Mesodermal cell (in vitro differentiated cells): ENCODE data around the gene FAM3B.

Source experiments
- H3K27ac ChIP-seq: 2 replicates; pipeline ENCODE4 v1.7.0; 2013; ENCODE audit warnings: mild to moderate bottlenecking, low read depth, low read length, moderate library complexity; ENCODE audit not compliant: severe bottlenecking
- H3K36me3 ChIP-seq: 2 replicates; pipeline ENCODE4 v1.7.1; 2013; ENCODE audit warnings: mild to moderate bottlenecking, low read length, moderate library complexity; ENCODE audit not compliant: control insufficient read depth, insufficient read depth
- H3K4me1 ChIP-seq: one replicate; pipeline ENCODE4 v1.7.1; 2013; ENCODE audit warnings: mild to moderate bottlenecking, low read length; ENCODE audit not compliant: insufficient read depth, control insufficient read depth, poor library complexity, severe bottlenecking
- H3K4me3 ChIP-seq: 2 replicates; pipeline ENCODE4 v1.7.0; 2013; ENCODE audit warnings: low read length, control low read depth, mild to moderate bottlenecking; ENCODE audit not compliant: insufficient read depth, poor library complexity, severe bottlenecking; ENCODE audit errors: extremely low read depth
- H3K9me3 ChIP-seq: 2 replicates; pipeline ENCODE4 v1.7.1; 2013; ENCODE audit warnings: mild to moderate bottlenecking, low read length, moderate library complexity; ENCODE audit not compliant: control insufficient read depth
- WGBS, 2 experiments: methylation state at CpG; one replicate each; pipeline ENCODE4 v1.1.5; 2013; ENCODE audit warnings: missing lambda C conversion rate in 2 of 2; ENCODE audit not compliant: insufficient coverage in 2 of 2; 5-methylcytosine and 5-hydroxymethylcytosine counted together

Gene FAM3B

GRCh38 chr21:41387042-41387819 is 70.6 kb downstream of the FAM3B start:
- H3K27ac ChIP-seq: no peak overlapping the region
- no peaks in the 10 kb centered on the region for H3K36me3 ChIP-seq
- whole genome bisulfite sequencing, 2 experiments: 91 to 92% methylated on average over 13 to 14 of the region's 14 CpGs
- H3K4me3 ChIP-seq: no peak overlapping the region
- H3K9me3 ChIP-seq: no peaks in the 10 kb centered on the region
- no peaks in the 10 kb centered on the region for H3K4me1 ChIP-seq

- H3K36me3 ChIP-seq: no peaks in the 10 kb centered on the region
- no peak overlapping the region for H3K27ac ChIP-seq
- no peaks in the 10 kb centered on the region for H3K4me1 ChIP-seq
- H3K9me3 ChIP-seq: no peaks in the 10 kb centered on the region
- H3K4me3 ChIP-seq: no peak overlapping the region
- WGBS, 2 experiments: 89 to 90% methylated on average over 7 to 8 of the region's 8 CpGs
Measured at GRCh38 chr21:41387824-41388223, 71.2 kb downstream of the FAM3B start.

- H3K4me3 ChIP-seq: no peak overlapping the region
- no peaks in the 10 kb centered on the region for H3K36me3 ChIP-seq
- H3K9me3 ChIP-seq: no peaks in the 10 kb centered on the region
- H3K27ac ChIP-seq: no peak overlapping the region
- 94 to 98% methylated on average over 14 of the region's 14 CpGs for WGBS, 2 experiments
- H3K4me1 ChIP-seq: no peaks in the 10 kb centered on the region
Measured at GRCh38 chr21:41388259-41388658, 71.7 kb downstream of the FAM3B start.

GRCh38 chr21:41390043-41390639 is 73.5 kb downstream of the FAM3B start:
- Histone ChIP-seq H3K4me3 (no peak overlapping the region), H3K9me3 (no peaks in the 10 kb centered on the region), H3K4me1 (no peaks in the 10 kb centered on the region), H3K27ac (no peak overlapping the region), H3K36me3 (no peaks in the 10 kb centered on the region)
- WGBS, 2 experiments: 91% methylated on average over 12 to 16 of the region's 17 CpGs

- H3K27ac ChIP-seq: no peak overlapping the region
- H3K4me1 ChIP-seq: no peaks in the 10 kb centered on the region
- 87 to 92% methylated on average over 7 to 8 of the region's 8 CpGs for WGBS, 2 experiments
- no peaks in the 10 kb centered on the region for H3K9me3 ChIP-seq
- H3K4me3 ChIP-seq: no peak overlapping the region
- H3K36me3 ChIP-seq: no peaks in the 10 kb centered on the region
Measured at GRCh38 chr21:41393876-41394465, 77.4 kb downstream of the FAM3B start.

- no peak overlapping the region for H3K27ac ChIP-seq
- 58 to 69% methylated on average over 4 to 5 of the region's 7 CpGs for WGBS, 2 experiments
- H3K9me3 ChIP-seq: no peaks in the 10 kb centered on the region
- no peaks in the 10 kb centered on the region for H3K36me3 ChIP-seq
- no peaks in the 10 kb centered on the region for H3K4me1 ChIP-seq
- H3K4me3 ChIP-seq: no peak overlapping the region
Measured at GRCh38 chr21:41396558-41397075, 80.0 kb downstream of the FAM3B start.

- no peaks in the 10 kb centered on the region for H3K4me1 ChIP-seq
- H3K9me3 ChIP-seq: no peaks in the 10 kb centered on the region
- H3K27ac ChIP-seq: no peak overlapping the region
- H3K36me3 ChIP-seq: no peaks in the 10 kb centered on the region
- 88 to 89% methylated on average over 7 of the region's 7 CpGs for WGBS, 2 experiments
- H3K4me3 ChIP-seq: no peak overlapping the region
Measured at GRCh38 chr21:41397471-41397891, 80.9 kb downstream of the FAM3B start.

GRCh38 chr21:41398251-41398650 is 81.7 kb downstream of the FAM3B start:
- H3K27ac ChIP-seq: no peak overlapping the region
- H3K36me3 ChIP-seq: no peaks in the 10 kb centered on the region
- no peak overlapping the region for H3K4me3 ChIP-seq
- no peaks in the 10 kb centered on the region for H3K4me1 ChIP-seq
- 95 to 100% methylated on average over 1 to 2 of the region's 4 CpGs for WGBS, 2 experiments
- H3K9me3 ChIP-seq: no peaks in the 10 kb centered on the region

GRCh38 chr21:41398831-41399230 is 82.2 kb downstream of the FAM3B start:
- Histone ChIP-seq H3K4me1 (no peaks in the 10 kb centered on the region), H3K27ac (no peak overlapping the region), H3K36me3 (no peaks in the 10 kb centered on the region), H3K9me3 (no peaks in the 10 kb centered on the region), H3K4me3 (no peak overlapping the region)
- WGBS, 2 experiments: 90 to 96% methylated on average over 8 to 11 of the region's 16 CpGs

GRCh38 chr21:41399246-41399800 is 82.7 kb downstream of the FAM3B start:
- H3K4me1 ChIP-seq: no peaks in the 10 kb centered on the region
- H3K4me3 ChIP-seq: no peak overlapping the region
- no peaks in the 10 kb centered on the region for H3K9me3 ChIP-seq
- H3K36me3 ChIP-seq: no peaks in the 10 kb centered on the region
- WGBS, 2 experiments: 82 to 93% methylated on average over 5 of the region's 7 CpGs
- no peak overlapping the region for H3K27ac ChIP-seq
